ENCODE results near the gene CMTM7.
A peak's percentile ranks its signal among the peaks of the same experiment; 100 is the strongest.

The CMTM7 gene

GRCh38 chr3:32391643-32392535 lies at the start of gene CMTM7:
Gene CMTM7, plus strand, starts transcription at chr3:32391853. Its CDS starts 54 bp downstream, at chr3:32391907.
- peak; percentile 69 for DNase-seq

GRCh38 chr3:32347343-32348125 lies 44.1 kb upstream of the CMTM7 start:
- no peak for DNase-seq

- DNase-seq = no peak
Observed at GRCh38 chr3:32349184-32349583, 42.5 kb upstream of the CMTM7 start.

- DNase-seq = no peak
Observed at GRCh38 chr3:32352563-32352962, 39.1 kb upstream of the CMTM7 start.

- DNase-seq = no peak
Observed at GRCh38 chr3:32353351-32353750, 38.3 kb upstream of the CMTM7 start.

GRCh38 chr3:32354362-32354778 lies 37.3 kb upstream of the CMTM7 start:
- no peak for DNase-seq

- DNase-seq = no peak
Observed at GRCh38 chr3:32355751-32356291, 35.8 kb upstream of the CMTM7 start.

- DNase-seq = no peak
Observed at GRCh38 chr3:32359766-32360492, 31.7 kb upstream of the CMTM7 start.

GRCh38 chr3:32360493-32360827 lies 31.2 kb upstream of the CMTM7 start:
- no peak for DNase-seq

GRCh38 chr3:32366638-32367397 lies 24.8 kb upstream of the CMTM7 start:
- no peak for DNase-seq

- no peak for DNase-seq
Observed at GRCh38 chr3:32367442-32367841, 24.2 kb upstream of the CMTM7 start.

- DNase-seq = peak; percentile 28
Observed at GRCh38 chr3:32371461-32372212, 20.0 kb upstream of the CMTM7 start.

- DNase-seq = no peak
Observed at GRCh38 chr3:32372213-32372490, 19.5 kb upstream of the CMTM7 start.

- no peak for DNase-seq
Observed at GRCh38 chr3:32373276-32373675, 18.4 kb upstream of the CMTM7 start.

GRCh38 chr3:32373844-32374243 lies 17.8 kb upstream of the CMTM7 start:
- DNase-seq = no peak

GRCh38 chr3:32374788-32375595 lies 16.7 kb upstream of the CMTM7 start:
- DNase-seq = peak; percentile 42

- no peak for DNase-seq
Observed at GRCh38 chr3:32375596-32375930, 16.1 kb upstream of the CMTM7 start.

- no peak for DNase-seq
Observed at GRCh38 chr3:32376115-32376514, 15.5 kb upstream of the CMTM7 start.

- no peak for DNase-seq
Observed at GRCh38 chr3:32379831-32380500, 11.7 kb upstream of the CMTM7 start.

GRCh38 chr3:32381922-32382321 lies 9.7 kb upstream of the CMTM7 start:
- no peak for DNase-seq

Measured in activated T-cell treated with anti-CD3 and anti-CD28 coated beads, Interleukin-2, amount 50 U/mL, for 1 hour (primary cell).